ENCODE results near the gene TUBA1A. TPM values are rescaled to one million over a fixed set of nuclear protein-coding genes. Genes with fewer than 3 reads are reported as not detected.
"Not testable (repeated sequence)": the region's sequence is repeated elsewhere in the genome, so short reads cannot be mapped to it uniquely, and the experiment has no call there.

TUBA1A gene
- total and polyA plus RNA-seq, 3 donors from 2014 or later: 156 to 282 (median 269) TPM

- DNase-seq: no peak
- TF ChIP-seq, protein P1, sequence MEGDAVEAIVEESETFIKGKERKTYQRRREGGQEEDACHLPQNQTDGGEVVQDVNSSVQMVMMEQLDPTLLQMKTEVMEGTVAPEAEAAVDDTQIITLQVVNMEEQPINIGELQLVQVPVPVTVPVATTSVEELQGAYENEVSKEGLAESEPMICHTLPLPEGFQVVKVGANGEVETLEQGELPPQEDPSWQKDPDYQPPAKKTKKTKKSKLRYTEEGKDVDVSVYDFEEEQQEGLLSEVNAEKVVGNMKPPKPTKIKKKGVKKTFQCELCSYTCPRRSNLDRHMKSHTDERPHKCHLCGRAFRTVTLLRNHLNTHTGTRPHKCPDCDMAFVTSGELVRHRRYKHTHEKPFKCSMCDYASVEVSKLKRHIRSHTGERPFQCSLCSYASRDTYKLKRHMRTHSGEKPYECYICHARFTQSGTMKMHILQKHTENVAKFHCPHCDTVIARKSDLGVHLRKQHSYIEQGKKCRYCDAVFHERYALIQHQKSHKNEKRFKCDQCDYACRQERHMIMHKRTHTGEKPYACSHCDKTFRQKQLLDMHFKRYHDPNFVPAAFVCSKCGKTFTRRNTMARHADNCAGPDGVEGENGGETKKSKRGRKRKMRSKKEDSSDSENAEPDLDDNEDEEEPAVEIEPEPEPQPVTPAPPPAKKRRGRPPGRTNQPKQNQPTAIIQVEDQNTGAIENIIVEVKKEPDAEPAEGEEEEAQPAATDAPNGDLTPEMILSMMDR (IDR thresholded peaks at IDR 0.05): no peak
- no peak for TF ChIP-seq POLR2A (IDR thresholded peaks at IDR 0.05)
- no peaks in the 10 kb centered on the region for H3K4me1 ChIP-seq
- no peaks in the 10 kb centered on the region for H3K27me3 ChIP-seq
- 78 to 89% methylated on average over 5 of the region's 5 CpGs for WGBS, 2 donors
- no peaks in the 10 kb centered on the region for H3K9me3 ChIP-seq
- intact Hi-C loops (cut with DNase I; ENCODE audit: low total_unique reads): no loop called here
- H3K36me3 ChIP-seq (ENCODE audit: low read depth, missing control alignments): no peaks in the 10 kb centered on the region
- no peak overlapping the region for H3K27ac ChIP-seq
- no peak overlapping the region for H3K4me3 ChIP-seq
Observed at GRCh38 chr12:49174218-49174617, 14.7 kb downstream of the TUBA1A start.

GRCh38 chr12:49170924-49171323, 18.0 kb downstream of the TUBA1A start:
- TF ChIP-seq, protein P1 (IDR thresholded peaks at IDR 0.05): no peak
- no peaks in the 10 kb centered on the region for H3K4me1 ChIP-seq
- no peak overlapping the region for H3K27ac ChIP-seq
- intact Hi-C loops (cut with DNase I; ENCODE audit: low total_unique reads): no loop called here
- H3K27me3 ChIP-seq: no peaks in the 10 kb centered on the region
- H3K36me3 ChIP-seq (ENCODE audit: low read depth, missing control alignments): no peaks in the 10 kb centered on the region
- no peaks in the 10 kb centered on the region for H3K9me3 ChIP-seq
- no peak overlapping the region for H3K4me3 ChIP-seq
- no peak for DNase-seq

DNA sequence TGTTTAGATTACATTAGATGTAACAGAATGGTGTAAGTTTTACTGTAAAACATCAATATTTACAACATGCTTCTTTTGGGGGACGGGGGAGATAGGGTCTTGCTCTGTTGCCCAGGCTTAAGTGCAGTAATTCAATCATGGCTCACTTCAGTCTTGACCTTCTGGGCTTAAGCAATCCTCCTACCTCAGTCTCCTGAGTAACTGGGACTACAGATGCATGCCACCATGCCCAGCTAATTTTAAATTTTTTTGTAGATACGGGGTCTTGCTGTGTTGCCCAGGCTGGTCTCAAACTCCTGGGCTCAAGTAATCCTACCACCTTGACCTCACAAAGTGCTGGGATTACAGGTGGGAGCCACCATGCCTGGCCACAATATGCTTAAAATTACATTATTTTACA, 23.8 kb downstream of the TUBA1A start:
- Histone ChIP-seq H3K9me3 (no peaks in the 10 kb centered on the region), H3K36me3 (ENCODE audit: low read depth, missing control alignments) (no peaks in the 10 kb centered on the region), H3K4me3 (no peak overlapping the region), H3K27me3 (no peaks in the 10 kb centered on the region), H3K27ac (no peak overlapping the region), H3K4me1 (no peaks in the 10 kb centered on the region)
- DNase-seq: no peak
- intact Hi-C loops (cut with DNase I; ENCODE audit: low total_unique reads): no loop called here
- TF ChIP-seq, protein P1 (IDR thresholded peaks at IDR 0.05): no peak
- 93 to 97% methylated on average over 2 of the region's 2 CpGs for WGBS, 2 donors

GRCh38 chr12:49161901-49162300, 27.0 kb downstream of the TUBA1A start:
- H3K4me3 ChIP-seq; H3K36me3 ChIP-seq (ENCODE audit: low read depth, missing control alignments); intact Hi-C loops (cut with DNase I; ENCODE audit: low total_unique reads); DNase-seq; H3K27ac ChIP-seq; H3K4me1 ChIP-seq; H3K9me3 ChIP-seq; H3K27me3 ChIP-seq: not testable (repeated sequence)
- WGBS, 2 donors: 93 to 95% methylated on average over 4 of the region's 4 CpGs

DNA sequence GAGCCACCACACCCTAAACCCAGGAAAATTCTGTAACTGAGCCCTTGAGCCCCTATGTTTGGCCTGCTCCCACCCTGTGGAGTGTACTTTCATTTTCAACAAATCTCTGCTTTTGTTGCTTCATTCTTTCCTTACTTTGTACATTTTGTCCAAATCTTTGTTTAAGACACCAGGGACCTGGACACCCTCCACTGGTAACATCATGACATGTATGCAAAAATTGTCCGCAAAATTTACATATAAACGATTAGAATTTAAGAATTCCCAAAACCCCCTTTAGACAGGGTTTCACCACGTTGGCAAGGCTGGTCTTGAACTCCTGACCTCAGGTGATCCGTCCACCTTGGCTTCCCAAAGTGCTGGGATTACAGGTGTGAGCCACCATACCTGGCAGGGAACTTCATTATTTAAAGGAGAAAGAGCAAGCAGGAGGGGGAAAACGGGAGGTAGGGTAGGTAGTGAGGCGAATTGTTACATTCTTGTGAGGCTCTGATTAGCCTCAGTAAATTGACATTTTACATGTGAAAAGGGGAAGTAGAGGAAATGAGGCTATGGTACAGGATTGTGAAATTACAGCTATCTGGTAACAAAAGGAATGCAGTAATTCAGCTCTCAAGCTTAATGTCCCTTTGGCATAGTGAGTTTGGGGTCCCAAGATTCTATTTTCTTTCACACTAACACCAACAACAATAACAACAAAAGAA, 27.6 kb downstream of the TUBA1A start:
- no peaks in the 10 kb centered on the region for H3K4me1 ChIP-seq
- H3K27me3 ChIP-seq: no peaks in the 10 kb centered on the region
- no peak for DNase-seq
- no peak for TF ChIP-seq POLR2A (IDR thresholded peaks at IDR 0.05)
- TF ChIP-seq, protein P1 (IDR thresholded peaks at IDR 0.05): no peak
- no peak overlapping the region for H3K27ac ChIP-seq
- H3K4me3 ChIP-seq: no peak overlapping the region
- 73 to 76% methylated on average over 6 of the region's 6 CpGs for WGBS, 2 donors
- H3K36me3 ChIP-seq (ENCODE audit: low read depth, missing control alignments): no peaks in the 10 kb centered on the region
- intact Hi-C loops (cut with DNase I; ENCODE audit: low total_unique reads): no loop called here
- no peaks in the 10 kb centered on the region for H3K9me3 ChIP-seq
